C4-2B (cell line): ENCODE data around the gene RBM38.

Experiments
- H3K27ac ChIP-seq: fragments of 450-650 bp; 2 replicates; pipeline ENCODE4 v1.5.1; 2017
- ZFX ChIP-seq: fragments of 450-650 bp; IDR thresholded peaks from 2 replicates; pipeline ENCODE4 v1.6.1; 2017
- TF ChIP-seq, protein P1 (sequence below): fragments of 450-650 bp; conservative IDR thresholded peaks from 2 replicates; pipeline ENCODE4 v1.5.1; 2017; ENCODE audit warnings: mild to moderate bottlenecking

Gene RBM38

DNA sequence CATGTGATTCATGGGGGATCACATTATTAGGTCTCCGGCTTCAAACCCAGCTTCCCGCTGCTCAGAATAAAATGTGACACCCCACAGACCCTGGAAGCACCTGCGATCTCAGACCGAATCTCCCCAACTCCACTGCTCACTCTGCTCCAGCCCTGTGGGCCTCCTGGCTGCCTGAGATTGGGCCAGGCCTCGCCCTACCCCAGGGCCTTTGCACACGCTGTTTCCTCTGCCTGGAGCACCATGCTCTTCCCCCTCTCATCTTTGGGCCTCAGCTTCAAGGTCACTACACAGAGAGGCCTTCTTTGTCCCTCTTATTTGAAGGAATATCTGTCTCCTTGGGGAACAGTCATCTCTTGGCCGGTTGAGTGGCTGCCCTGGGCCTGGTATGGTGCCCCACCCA, 48.8 kb downstream of the RBM38 start:
- H3K27ac ChIP-seq: peak overlapping the region; percentile 53
- TF ChIP-seq, protein P1, sequence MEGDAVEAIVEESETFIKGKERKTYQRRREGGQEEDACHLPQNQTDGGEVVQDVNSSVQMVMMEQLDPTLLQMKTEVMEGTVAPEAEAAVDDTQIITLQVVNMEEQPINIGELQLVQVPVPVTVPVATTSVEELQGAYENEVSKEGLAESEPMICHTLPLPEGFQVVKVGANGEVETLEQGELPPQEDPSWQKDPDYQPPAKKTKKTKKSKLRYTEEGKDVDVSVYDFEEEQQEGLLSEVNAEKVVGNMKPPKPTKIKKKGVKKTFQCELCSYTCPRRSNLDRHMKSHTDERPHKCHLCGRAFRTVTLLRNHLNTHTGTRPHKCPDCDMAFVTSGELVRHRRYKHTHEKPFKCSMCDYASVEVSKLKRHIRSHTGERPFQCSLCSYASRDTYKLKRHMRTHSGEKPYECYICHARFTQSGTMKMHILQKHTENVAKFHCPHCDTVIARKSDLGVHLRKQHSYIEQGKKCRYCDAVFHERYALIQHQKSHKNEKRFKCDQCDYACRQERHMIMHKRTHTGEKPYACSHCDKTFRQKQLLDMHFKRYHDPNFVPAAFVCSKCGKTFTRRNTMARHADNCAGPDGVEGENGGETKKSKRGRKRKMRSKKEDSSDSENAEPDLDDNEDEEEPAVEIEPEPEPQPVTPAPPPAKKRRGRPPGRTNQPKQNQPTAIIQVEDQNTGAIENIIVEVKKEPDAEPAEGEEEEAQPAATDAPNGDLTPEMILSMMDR: no peak
- TF ChIP-seq ZFX: no peak

DNA sequence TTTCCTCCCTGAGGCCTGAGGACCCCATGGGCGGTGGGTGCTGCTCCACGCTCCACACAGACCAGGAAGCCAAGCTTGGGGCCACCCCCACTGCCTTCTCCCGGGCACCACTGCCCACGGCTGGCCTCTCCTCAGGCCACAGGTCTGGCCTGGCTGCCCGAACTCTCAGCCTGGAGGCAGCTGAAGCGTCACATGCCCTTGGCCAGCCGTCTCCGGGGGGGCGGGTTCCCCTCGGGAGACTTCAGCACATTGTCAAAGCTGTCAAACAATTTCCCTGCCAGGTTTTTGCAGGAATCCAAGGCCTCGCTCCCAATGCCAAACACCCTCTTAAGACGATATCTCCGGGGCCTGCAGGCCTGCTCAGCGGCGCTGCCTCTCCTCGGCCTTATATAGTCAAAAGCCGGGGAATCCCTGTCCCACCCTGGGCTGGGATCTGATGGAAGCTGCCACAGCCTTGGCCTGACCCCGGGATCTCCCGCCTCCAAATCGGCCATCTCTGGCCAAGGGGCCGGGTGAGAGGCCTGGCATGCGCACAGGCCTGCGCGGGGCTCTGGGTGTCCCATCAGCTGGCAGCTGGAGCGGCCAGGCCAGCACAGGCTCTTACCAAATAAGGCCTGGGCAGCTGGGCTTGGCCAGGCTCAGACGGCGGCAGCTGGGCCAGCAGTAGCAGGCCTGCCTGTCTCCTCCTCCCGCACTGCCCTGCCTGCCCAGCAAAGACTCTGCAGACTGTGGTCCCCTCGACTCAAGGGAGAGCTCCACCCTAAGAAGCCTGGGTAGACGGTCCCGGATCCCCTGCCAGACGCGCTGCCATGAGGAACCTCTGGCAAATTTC, 49.7 kb downstream of the RBM38 start:
- TF ChIP-seq ZFX: no peak
- TF ChIP-seq, protein P1: no peak
- H3K27ac ChIP-seq: no peak overlapping the region; the same call in 1 of the 2 replicates

DNA sequence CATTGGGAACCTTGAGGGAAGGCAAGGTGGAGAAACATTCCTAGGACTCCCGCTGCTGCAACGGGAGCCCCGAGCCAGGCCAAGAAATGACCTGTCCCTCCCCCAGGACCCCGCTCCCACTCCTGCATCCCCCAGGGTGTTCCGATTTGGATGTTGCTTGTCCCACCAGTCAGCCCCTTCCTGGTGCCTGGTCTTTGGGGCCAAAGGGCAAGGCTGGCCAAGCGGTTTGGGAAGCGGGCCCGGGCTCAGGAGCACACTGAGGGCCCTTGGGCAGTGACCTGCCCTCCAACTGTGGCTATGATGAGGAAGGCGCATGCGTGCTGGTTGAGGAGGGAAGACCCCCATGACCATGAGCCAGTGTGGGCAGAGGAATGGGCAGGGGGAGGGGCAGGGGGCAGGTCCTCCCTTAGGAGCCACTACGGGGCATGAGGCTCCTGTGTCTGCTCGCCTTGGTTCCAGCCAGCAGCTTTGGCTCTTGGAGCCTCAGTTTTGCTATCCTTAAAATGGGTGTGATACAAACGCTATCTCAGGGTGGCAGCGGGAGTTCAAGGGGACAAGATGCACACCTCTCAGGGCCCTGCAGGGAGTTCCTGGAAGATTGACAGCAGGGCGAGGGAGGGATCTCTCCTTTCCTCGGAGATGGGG, 50.4 kb downstream of the RBM38 start:
- H3K27ac ChIP-seq: no peak overlapping the region
- TF ChIP-seq, protein P1: no peak
- TF ChIP-seq ZFX: no peak

DNA sequence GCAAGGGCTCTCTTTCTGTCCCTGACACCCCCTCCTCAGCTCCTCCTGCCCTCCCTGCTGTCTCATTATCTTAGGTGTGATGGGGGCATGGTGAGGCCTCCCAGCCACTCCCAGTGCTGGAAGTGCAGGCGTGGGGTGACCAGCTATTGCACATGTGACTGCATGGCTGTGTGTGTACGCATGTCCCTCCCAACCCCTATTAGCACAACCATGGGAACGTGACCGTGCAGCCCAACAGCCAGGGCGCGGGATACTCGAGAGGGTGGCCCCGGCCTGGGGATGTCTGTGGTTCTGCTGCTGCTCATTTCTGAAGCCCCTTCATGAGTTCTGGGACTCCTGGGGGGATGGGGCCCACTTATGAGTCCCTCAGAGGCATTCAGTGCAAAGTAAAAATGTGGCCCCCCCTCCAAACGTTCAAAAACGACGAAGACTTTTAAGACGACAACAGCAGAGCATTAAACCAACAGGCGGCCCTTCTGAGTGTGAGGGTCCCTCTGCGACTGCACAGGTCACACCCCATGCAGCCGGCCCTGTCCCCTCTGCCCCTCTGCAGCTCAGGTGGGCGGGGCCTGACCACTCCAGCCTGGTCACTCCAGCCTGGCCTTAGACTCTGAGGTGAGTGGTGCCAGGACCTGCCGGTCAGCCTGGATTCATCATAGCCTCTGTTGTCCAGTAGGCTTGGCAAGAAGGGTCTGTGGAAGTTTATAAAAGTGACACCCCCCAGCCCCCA, 51.1 kb downstream of the RBM38 start:
- H3K27ac ChIP-seq: no peak overlapping the region
- no peak for TF ChIP-seq ZFX

DNA sequence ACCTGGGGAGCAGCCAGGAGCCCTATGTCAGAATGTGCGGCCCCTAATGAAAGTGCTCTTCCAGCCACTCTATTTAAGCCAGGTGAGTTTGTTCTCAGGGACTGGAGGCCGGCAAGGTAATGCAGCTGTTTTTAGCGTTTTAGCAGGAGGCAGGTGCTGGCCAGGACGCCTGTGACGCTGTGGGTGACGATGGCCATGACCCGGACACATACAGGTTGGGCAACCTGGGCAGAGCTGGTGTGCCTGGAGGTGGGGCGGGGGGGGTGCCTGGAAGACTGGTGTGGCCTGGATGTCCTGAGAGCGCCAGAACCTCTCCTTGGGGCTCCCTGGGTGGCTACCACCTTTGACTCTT, 51.7 kb downstream of the RBM38 start:
- no peak overlapping the region for H3K27ac ChIP-seq
- TF ChIP-seq ZFX: no peak
- TF ChIP-seq, protein P1: no peak

DNA sequence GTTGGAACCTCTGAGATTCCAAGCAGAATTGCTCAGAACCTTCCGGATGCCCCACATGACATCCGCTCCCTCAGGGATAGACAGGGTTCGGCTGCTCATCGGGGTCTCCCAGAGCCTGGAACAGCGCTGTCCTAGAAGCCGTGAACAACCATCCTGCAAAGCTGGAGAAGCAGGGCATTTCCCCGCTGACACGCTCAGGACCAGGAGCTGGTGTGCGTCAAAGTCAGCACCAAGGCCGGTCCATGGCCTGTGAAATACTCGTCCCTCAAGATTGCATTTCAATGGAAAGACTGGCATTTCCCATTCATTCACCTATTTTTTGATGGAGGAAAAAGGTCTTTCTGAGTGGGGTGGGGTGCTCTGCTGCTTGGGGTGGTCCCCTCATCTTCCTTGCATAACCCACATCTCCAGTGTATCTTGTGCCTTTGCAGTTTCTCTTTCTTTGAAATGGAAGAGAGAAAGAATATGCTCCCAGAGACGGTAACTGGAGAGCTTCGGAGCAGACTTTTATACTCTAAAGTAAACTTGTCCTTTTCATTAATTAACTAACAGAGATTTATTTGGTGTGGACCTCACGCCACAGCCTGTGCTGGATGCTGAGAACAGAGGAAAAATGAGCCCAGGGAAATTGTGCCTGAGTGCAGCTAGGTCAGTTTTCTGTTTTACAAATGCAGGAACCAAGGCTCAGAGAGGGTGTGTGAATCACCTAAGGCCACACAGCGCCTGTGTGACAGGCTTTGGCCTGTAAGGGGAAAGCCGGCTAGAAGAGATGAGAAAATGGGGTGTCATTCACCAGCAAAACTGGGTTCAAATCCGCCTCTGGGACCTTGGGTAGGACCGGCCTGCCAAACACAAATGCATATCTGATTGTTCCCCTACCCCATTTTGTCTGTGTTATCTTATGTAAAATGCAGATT, 52.4 kb downstream of the RBM38 start:
- no peak overlapping the region for H3K27ac ChIP-seq
- TF ChIP-seq, protein P1: no peak
- TF ChIP-seq ZFX: no peak

DNA sequence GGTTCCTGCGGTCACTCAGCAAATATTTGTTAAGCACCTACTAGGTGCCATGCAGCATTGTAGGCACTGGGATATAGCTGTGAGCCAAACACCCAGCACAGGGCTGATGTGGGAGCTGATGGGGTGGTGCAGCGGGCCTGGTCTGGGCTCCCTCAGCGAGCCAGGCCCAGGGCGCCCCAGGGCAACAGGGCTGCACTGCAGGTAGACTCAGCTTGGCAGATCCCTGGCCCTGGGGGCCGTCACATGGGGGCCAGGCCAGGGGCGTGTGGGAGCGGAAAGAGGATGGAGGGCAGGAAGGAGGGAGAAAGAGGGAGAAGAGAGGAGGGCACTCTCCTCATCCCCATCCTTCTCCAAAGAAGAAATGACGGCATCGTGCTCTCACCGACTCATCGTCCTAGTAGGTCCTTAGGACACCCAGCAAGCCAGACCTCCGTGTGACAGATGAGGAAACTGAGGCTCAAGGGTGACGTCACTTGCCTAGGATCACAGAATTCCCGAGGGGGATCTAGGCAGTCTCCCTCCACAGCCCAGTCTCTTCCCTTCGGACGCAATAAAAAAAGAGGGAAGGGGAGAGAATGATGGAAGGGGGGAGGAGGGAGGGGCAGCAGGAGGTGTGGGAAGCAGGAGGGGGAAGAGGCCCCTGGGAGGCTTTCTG, 53.3 kb downstream of the RBM38 start:
- no peak overlapping the region for H3K27ac ChIP-seq
- no peak for TF ChIP-seq ZFX
- TF ChIP-seq, protein P1: no peak
